OCI-M2 (cell line): ENCODE data around the gene TES.
"Not testable (repeated sequence)": the region's sequence is repeated elsewhere in the genome, so short reads cannot be mapped to it uniquely, and the experiment has no call there.

ENCODE experiments used
- DNase-seq: peaks from one replicate; lab custom pipeline; 2025; ENCODE audit not compliant: unreplicated experiment; lab: John Stamatoyannopoulos, UW

The TES gene

DNA sequence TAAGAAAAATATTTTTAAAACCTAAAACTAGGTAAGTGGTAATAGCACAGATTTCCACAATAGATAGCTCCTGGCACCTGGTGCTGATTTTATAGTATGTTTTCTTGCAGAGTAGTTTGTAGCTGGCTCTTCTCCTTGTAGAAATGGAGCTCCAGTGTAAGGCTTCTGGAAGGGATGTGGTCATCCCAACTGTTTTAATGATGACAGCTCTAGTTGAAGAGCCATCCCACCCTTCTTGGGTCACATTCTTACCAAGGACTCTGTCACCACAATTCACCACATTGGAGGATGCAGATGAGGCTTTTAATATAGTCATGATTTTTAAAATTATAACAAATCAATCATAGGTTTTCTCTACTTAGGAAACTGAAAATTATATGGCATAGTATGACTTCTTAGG lies 31.0 kb downstream of the TES start:
- DNase-seq: no peak

DNA sequence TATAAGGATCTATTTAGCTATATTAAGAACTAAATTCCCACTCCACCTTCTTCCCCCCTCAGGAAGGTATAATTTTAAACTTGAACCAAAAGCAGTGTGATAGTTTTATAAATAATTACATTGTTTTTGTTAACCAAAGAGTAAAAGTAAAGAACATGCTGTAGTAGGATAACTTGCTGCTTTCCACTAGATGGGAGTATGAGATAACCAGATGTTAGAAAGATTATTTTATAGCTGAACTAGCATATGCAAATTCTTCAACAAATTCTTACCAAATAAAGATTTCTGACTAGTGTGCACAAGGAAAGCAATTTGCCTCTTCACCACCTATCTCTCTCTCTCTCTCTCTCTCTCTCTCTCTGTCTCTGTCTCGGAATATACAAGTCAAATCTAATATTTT lies 31.8 kb downstream of the TES start:
- DNase-seq: no peak

DNA sequence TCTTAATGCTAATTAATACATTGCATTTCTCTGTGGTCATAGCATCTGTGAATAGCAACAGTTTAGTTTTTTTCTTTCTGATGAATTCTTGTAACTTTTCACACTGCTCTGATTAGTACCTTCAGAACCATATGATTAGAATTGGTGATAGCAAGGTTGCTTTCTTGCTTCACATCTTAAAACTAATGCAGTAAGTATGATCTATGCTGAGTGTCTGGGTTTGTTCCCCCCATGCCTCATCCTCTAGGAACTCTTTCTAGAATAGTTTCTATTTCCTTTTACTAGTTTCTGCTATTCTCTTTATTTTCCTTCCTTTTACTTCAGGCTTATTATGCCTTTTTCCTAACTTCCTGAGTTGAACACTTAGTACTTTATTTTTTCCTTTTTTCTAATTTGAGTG lies 32.4 kb downstream of the TES start:
- DNase-seq: no peak

DNA sequence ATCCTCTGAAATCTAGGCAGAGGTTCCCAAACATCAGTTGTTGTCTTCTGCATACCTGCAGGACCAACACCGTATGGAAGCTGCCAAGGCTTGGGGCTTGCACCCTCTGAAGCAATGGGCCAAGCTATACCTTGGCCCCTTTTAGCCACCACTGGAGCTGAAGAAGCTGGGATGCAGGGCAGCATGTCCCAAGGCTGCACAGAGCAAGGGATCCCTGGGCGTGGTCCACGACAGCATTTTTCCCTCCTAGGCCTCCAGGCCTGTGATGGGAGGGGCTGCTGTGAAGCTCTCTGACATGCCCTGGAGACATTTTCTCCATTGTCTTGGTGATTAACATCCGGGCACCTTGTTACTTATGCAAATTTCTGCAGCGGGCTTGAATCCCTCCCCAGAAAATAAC lies 34.5 kb downstream of the TES start:
- not testable (repeated sequence) for DNase-seq

DNA sequence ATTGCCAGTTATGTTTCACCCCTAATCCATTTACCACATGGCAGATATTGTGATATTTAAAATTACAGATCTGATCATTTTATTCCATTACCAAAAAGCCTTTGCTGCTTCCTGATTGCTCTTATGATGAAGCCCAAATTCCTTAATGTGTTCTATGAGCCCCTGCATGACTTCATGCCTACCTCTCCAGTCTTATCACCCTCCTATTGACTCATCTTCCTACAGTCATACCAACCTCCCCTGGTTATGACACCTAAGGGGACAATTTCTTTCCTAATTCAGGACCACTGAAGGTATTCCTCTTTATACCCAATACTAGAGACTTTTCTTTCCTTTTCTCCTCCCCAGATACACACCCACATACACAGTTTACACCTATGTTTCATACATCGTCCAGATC lies 36.0 kb downstream of the TES start:
- DNase-seq: no peak

DNA sequence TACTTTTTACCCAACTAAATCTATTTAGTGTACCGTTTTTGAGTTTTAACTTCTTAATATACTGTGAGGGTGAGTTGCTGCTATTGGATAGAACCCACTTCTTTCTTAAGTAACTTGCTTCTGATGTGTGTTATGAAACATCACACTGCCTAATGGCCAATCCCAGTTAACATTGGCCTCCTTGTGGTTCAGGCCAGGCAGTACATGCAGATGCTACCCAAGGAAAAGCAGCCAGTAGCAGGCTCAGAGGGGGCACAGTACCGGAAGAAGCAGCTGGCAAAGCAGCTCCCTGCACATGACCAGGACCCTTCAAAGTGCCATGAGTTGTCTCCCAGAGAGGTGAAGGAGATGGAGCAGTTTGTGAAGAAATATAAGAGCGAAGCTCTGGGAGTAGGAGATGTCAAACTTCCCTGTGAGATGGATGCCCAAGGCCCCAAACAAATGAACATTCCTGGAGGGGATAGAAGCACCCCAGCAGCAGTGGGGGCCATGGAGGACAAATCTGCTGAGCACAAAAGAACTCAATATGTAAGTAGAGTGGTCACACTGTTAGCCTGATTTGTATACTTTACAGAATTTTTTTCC lies 39.7 kb downstream of the TES start:
- no peak for DNase-seq

DNA sequence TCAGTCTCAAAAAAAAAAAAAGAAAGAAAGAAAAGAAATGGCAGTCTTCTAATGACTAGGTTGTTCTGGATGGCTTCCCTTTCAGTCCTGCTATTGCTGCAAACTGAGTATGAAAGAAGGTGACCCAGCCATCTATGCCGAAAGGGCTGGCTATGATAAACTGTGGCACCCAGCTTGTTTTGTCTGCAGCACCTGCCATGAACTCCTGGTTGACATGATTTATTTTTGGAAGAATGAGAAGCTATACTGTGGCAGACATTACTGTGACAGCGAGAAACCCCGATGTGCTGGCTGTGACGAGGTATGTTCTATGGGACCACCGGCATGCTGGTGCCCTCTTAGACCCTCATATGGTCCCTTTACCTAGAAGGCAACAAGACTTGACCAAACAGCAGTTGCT lies 41.3 kb downstream of the TES start:
- no peak for DNase-seq

DNA sequence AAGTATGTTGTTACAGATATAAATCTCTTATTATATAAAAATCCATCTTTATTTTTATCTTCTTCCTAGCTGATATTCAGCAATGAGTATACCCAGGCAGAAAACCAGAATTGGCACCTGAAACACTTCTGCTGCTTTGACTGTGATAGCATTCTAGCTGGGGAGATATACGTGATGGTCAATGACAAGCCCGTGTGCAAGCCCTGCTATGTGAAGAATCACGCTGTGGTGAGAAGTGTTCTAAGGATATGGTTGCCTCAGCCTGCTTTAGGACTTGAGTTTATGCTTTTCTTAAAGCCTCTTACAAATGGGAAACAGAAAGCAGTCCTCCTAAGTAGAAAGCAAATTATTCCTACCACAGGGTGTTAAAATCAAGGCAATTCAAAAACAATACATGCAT lies 41.9 kb downstream of the TES start:
- DNase-seq: no peak

DNA sequence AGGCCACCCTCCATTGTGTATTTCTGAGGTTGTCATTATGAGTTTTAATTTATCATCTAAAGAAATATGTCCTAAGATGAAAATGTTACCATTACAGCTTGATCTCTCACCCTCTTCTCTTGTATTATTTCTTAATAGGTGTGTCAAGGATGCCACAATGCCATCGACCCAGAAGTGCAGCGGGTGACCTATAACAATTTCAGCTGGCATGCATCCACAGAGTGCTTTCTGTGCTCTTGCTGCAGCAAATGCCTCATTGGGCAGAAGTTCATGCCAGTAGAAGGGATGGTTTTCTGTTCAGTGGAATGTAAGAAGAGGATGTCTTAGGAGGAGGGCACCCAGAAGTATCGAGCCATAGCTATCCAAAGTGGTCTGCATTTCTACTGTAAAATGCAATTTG lies 46.8 kb downstream of the TES start:
- no peak for DNase-seq

DNA sequence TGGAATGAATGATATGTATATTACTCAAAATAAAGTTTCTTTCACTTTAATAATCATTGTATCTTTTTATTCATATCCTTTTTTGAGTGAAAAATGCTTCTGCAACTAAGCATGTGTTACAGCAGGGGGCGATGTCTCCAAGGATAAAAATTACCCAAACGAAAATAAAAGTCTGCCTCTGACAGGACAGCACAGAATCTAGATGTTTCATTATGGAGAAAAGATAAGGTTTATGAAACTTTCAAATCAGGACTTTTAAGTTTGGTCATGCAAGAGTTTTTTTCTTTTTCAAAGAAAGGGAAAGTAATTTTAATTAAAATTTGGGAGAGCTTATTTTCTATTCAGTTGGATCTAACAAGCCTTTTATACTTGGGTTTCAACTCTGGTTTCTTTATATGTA lies 48.4 kb downstream of the TES start:
- peak; percentile 27 for DNase-seq

DNA sequence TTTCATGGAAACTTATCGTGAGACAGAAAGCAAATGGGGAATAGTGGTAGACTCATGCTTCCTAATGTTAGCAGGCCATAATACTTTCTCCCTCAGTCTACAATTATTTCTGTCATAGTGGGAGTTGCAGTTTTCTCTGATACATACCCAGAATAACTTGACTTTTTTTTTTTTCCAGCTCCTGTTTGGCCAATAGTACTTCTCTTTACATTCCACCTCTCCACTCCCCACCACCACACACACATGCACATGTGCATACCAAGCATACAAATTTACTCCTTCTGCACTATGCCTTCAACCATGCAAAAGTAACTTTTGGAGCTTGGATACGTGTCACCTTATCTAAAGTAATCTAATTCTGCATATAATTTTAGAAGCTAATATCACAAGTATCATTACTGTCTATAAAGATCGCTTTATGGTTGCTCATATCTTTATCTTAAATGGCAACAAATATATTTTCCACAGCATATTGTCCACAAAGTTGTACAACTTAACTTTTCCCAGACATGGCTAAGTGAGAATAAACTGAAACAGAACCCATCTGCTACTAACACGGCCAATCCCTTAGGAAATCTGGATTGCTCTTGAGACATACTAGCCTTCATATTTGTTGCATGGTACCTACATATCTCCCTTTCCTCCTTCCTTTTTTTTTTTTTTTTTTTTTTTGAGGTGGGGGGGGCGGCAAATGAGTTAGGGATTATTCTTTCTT lies 49.0 kb downstream of the TES start:
- no peak for DNase-seq

DNA sequence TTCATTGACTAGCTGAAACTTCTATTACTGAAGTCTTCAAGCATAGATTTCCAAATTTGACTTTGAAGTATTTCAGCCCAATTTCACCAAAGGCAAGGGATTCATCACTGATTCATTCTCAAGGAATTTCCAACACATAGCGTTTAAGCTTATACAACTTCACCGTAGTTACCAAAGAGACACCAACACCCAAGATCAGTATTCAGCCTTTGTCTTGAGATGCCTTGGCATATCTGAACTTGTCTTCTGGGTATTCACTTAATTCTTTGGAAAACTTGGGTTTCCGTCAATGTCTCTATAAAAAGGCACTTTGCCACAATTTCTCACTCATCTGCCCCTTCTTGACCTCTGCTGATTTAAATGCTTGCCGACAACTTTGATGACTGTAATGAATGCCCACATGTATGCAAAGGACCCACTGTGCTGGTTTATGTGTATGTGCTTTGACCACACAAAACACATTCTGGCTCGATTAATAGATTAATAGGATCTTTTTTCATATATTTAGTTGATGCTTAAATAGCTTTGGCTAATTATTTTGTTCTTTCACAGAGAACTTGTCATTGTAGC lies 49.6 kb downstream of the TES start:
- DNase-seq: no peak

DNA sequence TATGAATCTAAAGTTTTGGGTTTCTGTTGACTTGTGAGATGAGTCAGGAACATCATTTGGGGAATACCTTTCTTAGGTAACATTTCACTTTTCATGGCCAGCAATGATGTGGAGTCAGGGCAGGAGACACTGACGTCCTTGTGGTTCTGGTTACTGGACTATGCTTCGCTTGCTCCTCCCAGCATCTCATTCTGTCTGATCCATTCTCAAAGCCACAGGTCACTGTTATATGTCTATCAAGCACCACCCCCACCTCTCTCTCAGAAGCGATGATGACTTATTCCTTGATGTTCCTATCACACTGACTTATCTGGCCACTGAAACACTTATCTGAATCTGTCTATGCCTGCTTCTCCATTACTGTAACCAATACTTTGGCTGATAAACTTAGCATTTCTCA lies 51.6 kb downstream of the TES start:
- DNase-seq: no peak

DNA sequence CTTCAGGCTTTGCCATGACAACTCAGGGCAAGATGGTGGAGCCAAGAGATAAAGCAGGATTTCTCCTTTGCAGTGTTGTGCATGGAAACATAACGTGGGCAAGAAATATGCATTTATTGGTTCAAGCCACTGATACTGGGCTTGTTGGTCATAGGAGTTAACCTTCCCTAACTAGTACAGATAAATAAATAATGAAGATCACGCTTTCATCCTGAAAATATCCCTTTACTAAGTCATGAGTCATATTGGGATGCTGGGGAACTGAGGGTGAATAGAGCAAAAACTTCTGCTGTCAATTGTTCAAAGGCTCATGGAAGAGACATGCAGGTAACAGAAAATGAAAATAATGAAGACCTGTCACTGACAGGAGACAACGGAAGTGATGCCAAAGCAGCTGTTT lies 55.5 kb downstream of the TES start:
- no peak for DNase-seq

DNA sequence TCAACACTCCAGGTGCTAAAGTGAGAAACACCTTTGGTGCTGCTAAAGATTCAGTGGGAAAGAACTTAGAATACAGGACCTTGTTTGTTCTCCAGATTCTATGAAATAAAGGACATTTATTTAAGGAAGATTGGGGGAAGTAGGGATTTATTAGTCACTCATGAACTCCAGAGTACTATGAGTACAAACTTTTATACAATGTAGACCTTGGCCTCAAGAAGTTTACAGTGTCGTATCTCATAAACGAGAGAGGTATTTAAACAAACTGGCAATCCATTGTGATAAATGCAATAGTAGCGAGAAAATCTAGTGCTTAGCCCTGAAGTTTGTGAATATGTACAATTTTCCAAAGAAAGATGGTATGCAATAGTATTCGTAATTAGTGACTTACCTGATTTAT lies 59.1 kb downstream of the TES start:
- no peak for DNase-seq

DNA sequence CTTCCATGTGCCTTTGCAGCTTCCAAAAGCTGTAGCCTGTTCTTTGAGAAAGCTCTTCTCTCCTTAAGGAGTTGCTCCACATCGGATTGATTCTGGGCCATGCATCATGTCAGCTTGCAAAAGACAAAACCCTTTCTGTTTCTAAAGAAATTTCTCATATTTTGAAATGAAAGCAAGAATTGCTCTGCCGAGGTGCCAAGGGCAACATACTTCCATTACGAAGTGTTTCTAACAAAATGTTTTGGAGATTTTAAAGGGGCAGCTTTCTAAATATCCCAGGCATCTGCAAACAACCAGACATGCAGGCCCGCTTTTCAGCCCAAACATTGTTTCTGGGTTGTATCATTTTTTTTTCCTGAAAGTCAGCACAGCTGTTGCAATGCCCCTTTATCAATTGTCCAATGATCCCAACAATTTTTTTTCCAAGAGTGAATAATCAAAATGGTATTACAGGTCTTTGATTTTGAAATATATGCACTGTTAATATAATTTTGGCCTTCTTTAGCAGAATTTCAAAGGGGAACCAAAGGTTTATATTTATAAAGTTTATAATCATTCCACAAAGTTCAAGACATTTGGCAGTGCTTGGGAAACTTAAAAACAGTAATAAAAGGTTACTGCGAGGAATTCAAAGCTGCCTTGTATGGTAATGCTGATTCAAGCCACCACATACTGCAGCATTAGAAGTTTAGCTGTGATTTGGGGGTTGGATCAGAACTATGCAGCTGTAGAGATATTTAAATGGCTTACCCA lies 61.0 kb downstream of the TES start:
- no peak for DNase-seq

DNA sequence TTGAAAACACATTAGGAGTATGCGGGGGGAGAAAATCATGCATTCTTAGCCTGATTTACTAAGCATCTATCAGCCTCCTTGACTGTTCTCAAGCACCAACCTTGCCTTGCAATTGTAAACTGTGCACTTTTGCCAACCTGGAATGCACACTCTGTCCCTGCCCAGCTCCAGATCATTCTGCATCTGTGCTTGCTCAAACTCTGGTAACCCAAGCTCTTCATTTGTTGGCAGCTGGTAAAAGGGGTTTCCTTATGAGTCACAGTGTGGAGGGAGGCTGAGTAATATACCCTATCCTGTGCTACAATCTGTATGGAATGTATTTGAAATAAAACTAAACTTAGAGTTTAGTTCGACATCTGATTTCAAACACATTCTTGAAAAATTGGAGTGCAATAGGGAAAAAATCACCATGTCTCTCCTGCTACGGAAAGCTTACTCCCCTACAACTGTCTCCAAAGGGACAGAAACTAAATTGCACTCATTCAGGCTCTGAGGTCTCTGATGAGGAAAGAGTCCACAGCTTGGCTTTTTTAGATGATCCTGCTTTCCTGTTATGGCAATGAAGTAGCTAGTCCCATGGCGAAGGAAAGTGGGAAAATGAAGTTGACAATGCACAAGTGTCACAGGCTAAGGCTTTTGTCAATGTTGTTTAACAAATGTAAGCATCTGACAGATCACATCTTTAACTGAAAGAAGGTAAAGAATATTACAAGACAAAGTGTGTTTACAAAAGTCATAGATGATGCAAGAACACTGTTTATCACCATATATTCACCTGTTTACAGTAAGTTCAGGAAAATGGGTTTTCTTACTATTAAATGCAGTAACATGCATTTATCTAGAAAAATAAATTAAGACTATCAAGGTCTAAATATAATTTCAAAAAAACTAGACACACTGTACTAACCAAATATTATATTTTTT lies 61.9 kb downstream of the TES start:
- DNase-seq: no peak

DNA sequence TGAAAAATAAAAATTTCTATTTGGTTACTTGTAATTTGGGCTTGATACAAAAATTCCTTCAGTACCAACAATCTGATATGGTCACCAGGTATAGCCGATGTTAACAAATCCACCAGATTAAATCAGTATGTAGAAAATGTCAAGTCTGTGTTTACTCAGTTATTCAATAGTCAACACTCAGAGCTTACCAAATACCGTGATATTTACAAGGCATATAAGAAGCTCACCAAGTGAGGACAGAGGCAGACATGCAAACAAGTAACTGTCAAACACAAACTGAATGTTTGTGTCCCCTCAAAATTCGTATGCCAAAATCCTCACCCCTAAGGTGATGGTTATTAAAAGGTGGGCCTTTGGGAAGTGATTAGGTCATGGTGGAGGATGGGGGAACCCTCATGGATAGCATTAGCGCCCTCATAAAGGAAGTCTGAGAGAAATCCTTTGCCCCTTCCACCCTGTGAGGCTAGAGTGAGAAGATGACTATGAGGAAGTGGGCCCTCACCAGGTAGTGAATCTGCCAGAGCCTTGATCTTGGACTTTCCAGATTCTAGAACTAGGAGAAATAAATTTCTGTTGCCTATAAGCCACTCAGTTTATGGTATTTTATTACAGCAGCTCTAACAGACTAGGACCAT lies 63.1 kb downstream of the TES start:
- no peak for DNase-seq

DNA sequence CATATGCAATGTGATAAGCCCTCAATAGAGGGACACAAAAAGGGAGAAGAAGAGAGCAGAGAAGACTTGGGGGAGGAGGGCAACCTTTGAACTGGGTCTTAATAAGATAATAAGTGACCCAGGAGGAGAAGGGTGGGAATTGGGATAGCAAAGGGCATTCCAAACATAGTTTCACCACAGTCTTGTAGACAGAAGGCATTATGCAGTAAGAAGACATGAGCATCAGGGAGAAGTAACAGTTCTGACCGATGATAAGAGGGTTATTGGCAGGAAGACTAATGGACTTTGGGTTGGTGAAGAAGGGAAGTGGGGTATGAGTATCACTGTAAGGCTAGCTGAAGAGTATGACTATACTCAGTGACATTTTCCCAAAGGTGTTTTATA lies 63.6 kb downstream of the TES start:
- no peak for DNase-seq

DNA sequence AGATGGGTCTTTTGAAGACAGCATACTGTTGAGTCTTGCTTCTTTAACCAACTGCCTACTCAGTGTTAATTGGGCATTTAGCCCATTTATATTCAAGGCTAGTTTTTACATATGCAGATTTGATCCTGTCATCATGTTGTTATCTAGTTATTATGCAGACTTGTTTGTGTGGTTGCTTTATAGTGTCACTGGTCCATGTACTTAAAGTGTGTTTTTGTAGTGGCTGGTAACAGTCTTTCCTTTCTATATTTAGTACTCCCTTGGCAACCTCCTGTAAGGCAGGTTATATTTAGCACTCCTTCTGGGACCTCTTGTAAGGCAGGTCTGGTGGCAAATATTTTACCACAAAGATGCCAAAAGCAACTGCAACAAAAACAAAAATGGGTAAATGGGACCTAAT lies 66.7 kb downstream of the TES start:
- no peak for DNase-seq

DNA sequence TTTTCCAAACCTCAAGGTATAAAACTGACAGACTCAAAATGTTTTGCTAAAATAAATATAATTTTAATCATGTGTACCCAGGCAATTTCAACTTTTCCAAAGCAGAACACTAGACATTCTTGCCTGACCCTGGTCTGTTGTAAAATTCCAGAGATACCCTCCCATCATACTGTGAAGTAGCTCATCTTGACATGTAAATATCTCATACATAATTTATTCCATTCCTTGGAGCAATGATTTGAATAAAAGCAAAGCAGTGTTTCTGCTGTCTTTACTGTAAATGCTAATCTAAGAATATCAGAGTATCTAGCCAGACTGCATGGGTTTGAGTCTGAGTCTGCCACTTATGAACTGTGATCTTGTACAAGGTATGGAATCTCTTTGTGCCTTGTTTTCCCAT lies 68.9 kb downstream of the TES start:
- DNase-seq: no peak
